Measurements from ENCODE around the gene DNAH6. TPM values are rescaled to one million over a fixed set of nuclear protein-coding genes. Genes with fewer than 3 reads are reported as not detected.

DNAH6 gene
- total and polyA plus RNA-seq, 2 of the 13 experiments (the other 11 are each of a cell fraction or from before 2014, with no cell fraction given) = 0.01 TPM; not detected in 1

DNA sequence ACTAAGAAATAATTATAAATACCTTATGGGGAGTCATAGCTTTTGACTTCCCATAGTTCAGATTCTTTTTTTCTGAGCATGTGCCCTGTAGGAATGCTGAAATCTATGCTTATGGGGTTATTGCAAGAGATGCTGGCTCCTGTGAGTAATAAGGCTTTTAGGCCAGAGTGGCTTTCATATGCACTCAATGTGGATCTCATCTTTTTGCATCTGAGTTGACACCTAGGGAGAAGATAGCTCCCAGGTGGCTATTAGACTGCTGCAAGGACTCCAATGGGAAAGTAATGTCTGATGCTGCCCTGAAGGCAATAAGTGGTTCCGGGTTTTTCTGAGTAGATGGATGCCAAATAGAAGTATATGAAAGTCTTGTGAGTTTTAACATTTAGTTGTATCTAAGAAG lies 21.0 kb downstream of the DNAH6 start (continued):
- TF ChIP-seq, protein P1, sequence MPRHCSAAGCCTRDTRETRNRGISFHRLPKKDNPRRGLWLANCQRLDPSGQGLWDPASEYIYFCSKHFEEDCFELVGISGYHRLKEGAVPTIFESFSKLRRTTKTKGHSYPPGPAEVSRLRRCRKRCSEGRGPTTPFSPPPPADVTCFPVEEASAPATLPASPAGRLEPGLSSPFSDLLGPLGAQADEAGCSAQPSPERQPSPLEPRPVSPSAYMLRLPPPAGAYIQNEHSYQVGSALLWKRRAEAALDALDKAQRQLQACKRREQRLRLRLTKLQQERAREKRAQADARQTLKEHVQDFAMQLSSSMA (CRISPR knock-in tag; IDR thresholded peaks at IDR 0.05) = no peak
- no peak for TF ChIP-seq ZNF496 (CRISPR knock-in tag; IDR thresholded peaks at IDR 0.05; ENCODE audit: insufficient replicate concordance)
- no peak for TF ChIP-seq ZBTB2 (CRISPR knock-in tag; IDR thresholded peaks at IDR 0.05; ENCODE audit: low read depth)

- ATAC-seq (no peak), FAIRE-seq (no peak)
- intact Hi-C loops (cut with micrococcal nuclease; ENCODE audit: unreplicated experiment) = no loop called here
Measured at GRCh38 chr2:84539729-84540128, 23.4 kb downstream of the DNAH6 start.

More at GRCh38 chr2:84539729-84540128, 23.4 kb downstream of the DNAH6 start:
- Histone ChIP-seq H3K9ac (ENCODE audit: insufficient read depth, low read depth, low read length) (no peak overlapping the region), H2AFZ (ENCODE audit: low read length) (no peak overlapping the region), H3K27ac (ENCODE audit: extremely low read length, insufficient read depth, low read length) (no peak overlapping the region), H3K4me1 (ENCODE audit: insufficient read depth, low read length) (no peaks in the 10 kb centered on the region), H3K9me3 (ENCODE audit: low read length) (no peaks in the 10 kb centered on the region), H3K27me3 (ENCODE audit: control insufficient read depth in 1 of 2, insufficient read depth in 2 of 2, low read length in 2 of 2) (no peaks in the 10 kb centered on the region), H4K20me1 (ENCODE audit: insufficient read depth, low read length) (no peaks in the 10 kb centered on the region), H3K4me2 (ENCODE audit: low read depth, low read length) (no peak overlapping the region), H3K36me3 (replicated peaks in 1 of 2; ENCODE audit: control insufficient read depth in 1 of 2, insufficient read depth in 2 of 2, low read length in 2 of 2) (no peaks in the 10 kb centered on the region), H3K79me2 (ENCODE audit: insufficient read depth, low read length) (no peaks in the 10 kb centered on the region), H3K4me3 (replicated peaks in 1 of 3; ENCODE audit: insufficient read depth in 1 of 3, low read depth in 2 of 3, low read length in 3 of 3) (no peak overlapping the region)
- POLR2A ChIA-PET = no interaction called here
- CTCF ChIA-PET (ENCODE audit: low intra/inter-chr PET ratio, low total read pairs) = no interaction called here
- DNase-seq (ENCODE audit: low spot score) = no peak
- in situ Hi-C loops (cut with HindIII; ENCODE audit: extremely low pct_ligation_motif_present, low pct_unique_long_range_greater_than_20kb) = no loop called here
- no peak for TF ChIP-seq ZNF878 (CRISPR knock-in tag; IDR thresholded peaks at IDR 0.05)
- TF ChIP-seq, protein P2, sequence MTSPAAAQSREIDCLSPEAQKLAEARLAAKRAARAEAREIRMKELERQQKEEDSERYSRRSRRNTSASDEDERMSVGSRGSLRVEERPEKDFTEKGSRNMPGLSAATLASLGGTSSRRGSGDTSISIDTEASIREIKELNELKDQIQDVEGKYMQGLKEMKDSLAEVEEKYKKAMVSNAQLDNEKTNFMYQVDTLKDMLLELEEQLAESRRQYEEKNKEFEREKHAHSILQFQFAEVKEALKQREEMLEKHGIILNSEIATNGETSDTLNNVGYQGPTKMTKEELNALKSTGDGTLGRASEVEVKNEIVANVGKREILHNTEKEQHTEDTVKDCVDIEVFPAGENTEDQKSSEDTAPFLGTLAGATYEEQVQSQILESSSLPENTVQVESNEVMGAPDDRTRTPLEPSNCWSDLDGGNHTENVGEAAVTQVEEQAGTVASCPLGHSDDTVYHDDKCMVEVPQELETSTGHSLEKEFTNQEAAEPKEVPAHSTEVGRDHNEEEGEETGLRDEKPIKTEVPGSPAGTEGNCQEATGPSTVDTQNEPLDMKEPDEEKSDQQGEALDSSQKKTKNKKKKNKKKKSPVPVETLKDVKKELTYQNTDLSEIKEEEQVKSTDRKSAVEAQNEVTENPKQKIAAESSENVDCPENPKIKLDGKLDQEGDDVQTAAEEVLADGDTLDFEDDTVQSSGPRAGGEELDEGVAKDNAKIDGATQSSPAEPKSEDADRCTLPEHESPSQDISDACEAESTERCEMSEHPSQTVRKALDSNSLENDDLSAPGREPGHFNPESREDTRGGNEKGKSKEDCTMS (CRISPR knock-in tag; conservative IDR thresholded peaks at IDR 0.05) = no peak
- TF ChIP-seq, protein P3, sequence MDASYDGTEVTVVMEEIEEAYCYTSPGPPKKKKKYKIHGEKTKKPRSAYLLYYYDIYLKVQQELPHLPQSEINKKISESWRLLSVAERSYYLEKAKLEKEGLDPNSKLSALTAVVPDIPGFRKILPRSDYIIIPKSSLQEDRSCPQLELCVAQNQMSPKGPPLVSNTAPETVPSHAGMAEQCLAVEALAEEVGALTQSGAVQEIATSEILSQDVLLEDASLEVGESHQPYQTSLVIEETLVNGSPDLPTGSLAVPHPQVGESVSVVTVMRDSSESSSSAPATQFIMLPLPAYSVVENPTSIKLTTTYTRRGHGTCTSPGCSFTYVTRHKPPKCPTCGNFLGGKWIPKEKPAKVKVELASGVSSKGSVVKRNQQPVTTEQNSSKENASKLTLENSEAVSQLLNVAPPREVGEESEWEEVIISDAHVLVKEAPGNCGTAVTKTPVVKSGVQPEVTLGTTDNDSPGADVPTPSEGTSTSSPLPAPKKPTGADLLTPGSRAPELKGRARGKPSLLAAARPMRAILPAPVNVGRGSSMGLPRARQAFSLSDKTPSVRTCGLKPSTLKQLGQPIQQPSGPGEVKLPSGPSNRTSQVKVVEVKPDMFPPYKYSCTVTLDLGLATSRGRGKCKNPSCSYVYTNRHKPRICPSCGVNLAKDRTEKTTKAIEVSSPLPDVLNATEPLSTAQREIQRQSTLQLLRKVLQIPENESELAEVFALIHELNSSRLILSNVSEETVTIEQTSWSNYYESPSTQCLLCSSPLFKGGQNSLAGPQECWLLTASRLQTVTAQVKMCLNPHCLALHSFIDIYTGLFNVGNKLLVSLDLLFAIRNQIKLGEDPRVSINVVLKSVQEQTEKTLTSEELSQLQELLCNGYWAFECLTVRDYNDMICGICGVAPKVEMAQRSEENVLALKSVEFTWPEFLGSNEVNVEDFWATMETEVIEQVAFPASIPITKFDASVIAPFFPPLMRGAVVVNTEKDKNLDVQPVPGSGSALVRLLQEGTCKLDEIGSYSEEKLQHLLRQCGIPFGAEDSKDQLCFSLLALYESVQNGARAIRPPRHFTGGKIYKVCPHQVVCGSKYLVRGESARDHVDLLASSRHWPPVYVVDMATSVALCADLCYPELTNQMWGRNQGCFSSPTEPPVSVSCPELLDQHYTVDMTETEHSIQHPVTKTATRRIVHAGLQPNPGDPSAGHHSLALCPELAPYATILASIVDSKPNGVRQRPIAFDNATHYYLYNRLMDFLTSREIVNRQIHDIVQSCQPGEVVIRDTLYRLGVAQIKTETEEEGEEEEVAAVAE (CRISPR knock-in tag; IDR thresholded peaks at IDR 0.05; ENCODE audit: borderline replicate concordance) = no peak
- BruUV-seq (replicated peaks) = no TSS peak
